Measurements from ENCODE around the gene PLD1.

PLD1 gene

GRCh38 chr3:171840445-171840810 is 30.1 kb upstream of the PLD1 start:
- TF ChIP-seq, protein P1, sequence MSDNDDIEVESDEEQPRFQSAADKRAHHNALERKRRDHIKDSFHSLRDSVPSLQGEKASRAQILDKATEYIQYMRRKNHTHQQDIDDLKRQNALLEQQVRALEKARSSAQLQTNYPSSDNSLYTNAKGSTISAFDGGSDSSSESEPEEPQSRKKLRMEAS (IDR thresholded peaks at IDR 0.05; ENCODE audit: low read depth, low read length): no peak
- no peak for DNase-seq (ENCODE audit: low read depth)
- H3K4me3 ChIP-seq (ENCODE audit: low read depth, low read length): no peak overlapping the region

DNA sequence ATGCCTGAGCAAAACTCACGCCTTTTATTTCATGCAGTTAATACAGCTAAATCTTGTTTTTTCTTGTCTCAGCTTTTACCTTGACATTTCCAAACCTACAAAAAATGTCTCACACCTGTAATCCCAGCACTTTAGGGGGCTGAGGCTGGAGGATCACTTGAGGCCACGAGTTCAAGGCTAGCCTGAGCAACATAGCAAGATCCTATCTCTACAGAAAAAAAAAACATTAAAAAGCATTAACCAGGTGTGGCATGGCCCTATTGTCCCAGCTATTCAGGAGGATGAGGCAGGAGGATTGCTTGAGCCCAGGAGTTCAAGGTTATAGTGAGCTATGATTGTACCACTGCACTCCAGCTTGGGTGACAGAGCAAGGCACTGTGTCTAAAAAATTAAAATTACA is 29.0 kb upstream of the PLD1 start:
- no peak for DNase-seq (ENCODE audit: low read depth)
- no peak for TF ChIP-seq MYC (IDR thresholded peaks at IDR 0.05; ENCODE audit: low read depth, low read length)
- no peak overlapping the region for H3K4me3 ChIP-seq (ENCODE audit: low read depth, low read length)

- TF ChIP-seq POLR2A (IDR thresholded peaks at IDR 0.05; ENCODE audit: extremely low read depth, insufficient read length): no peak
- TF ChIP-seq, protein P2, sequence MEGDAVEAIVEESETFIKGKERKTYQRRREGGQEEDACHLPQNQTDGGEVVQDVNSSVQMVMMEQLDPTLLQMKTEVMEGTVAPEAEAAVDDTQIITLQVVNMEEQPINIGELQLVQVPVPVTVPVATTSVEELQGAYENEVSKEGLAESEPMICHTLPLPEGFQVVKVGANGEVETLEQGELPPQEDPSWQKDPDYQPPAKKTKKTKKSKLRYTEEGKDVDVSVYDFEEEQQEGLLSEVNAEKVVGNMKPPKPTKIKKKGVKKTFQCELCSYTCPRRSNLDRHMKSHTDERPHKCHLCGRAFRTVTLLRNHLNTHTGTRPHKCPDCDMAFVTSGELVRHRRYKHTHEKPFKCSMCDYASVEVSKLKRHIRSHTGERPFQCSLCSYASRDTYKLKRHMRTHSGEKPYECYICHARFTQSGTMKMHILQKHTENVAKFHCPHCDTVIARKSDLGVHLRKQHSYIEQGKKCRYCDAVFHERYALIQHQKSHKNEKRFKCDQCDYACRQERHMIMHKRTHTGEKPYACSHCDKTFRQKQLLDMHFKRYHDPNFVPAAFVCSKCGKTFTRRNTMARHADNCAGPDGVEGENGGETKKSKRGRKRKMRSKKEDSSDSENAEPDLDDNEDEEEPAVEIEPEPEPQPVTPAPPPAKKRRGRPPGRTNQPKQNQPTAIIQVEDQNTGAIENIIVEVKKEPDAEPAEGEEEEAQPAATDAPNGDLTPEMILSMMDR (IDR thresholded peaks at IDR 0.05; ENCODE audit: low read depth, low read length): no peak
- TF ChIP-seq, protein P1 (IDR thresholded peaks at IDR 0.05; ENCODE audit: low read depth, low read length): no peak
- no peak for TF ChIP-seq MYC (IDR thresholded peaks at IDR 0.05; ENCODE audit: low read depth, low read length)
- H3K4me3 ChIP-seq (ENCODE audit: low read depth, low read length): no peak overlapping the region
- peak; percentile 37 for DNase-seq (ENCODE audit: low read depth)
These were observed 28.0 kb upstream of the PLD1 start for GRCh38 chr3:171838218-171838720.

DNA sequence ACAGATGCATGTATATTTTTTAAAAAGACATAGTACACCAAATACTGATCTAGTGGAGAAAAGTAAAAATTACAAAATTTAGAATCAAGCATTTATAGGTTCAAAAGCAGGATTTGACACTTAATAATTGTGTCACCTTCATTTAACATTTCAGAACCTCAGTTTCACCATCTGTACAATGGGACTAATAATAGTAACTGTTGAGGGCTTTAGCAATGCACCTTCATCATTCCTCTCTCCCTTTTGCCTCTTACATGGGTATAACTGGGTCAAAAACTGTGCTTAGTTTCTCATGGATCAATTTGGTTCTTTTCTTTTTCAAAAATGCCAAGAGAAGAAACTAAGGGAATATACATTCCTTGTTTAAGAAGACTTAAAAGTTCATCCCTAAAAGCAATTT is 27.4 kb upstream of the PLD1 start:
- TF ChIP-seq POLR2A (IDR thresholded peaks at IDR 0.05; ENCODE audit: extremely low read depth, insufficient read length): no peak
- TF ChIP-seq, protein P2 (IDR thresholded peaks at IDR 0.05; ENCODE audit: low read depth, low read length): no peak
- no peak for TF ChIP-seq MYC (IDR thresholded peaks at IDR 0.05; ENCODE audit: low read depth, low read length)
- no peak for DNase-seq (ENCODE audit: low read depth)
- H3K4me3 ChIP-seq (ENCODE audit: low read depth, low read length): no peak overlapping the region

DNA sequence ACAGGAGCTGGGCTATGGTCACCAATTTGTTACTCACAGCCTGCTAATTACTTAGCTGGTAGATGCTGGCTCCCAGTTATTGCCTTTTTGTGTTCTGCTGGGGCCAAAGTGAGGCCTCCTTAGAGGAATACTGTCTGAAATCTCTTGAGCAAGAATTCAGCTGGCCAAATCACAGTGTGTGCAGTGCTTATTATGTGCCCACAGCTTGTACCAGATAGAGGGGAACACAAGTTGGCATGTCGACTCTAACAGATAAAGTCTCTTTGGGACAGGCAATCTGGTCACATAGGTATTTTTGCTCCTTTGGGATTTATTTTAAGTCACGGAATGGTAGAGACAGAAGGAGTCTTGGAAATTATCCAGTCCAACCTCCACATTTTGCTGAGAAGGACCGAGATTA is 26.6 kb upstream of the PLD1 start:
- no peak overlapping the region for H3K4me3 ChIP-seq (ENCODE audit: low read depth, low read length)
- TF ChIP-seq, protein P1 (IDR thresholded peaks at IDR 0.05; ENCODE audit: low read depth, low read length): no peak
- no peak for TF ChIP-seq POLR2A (IDR thresholded peaks at IDR 0.05; ENCODE audit: extremely low read depth, insufficient read length)
- TF ChIP-seq, protein P2 (IDR thresholded peaks at IDR 0.05; ENCODE audit: low read depth, low read length): no peak
- TF ChIP-seq MYC (IDR thresholded peaks at IDR 0.05; ENCODE audit: low read depth, low read length): no peak
- DNase-seq (ENCODE audit: low read depth): no peak

DNA sequence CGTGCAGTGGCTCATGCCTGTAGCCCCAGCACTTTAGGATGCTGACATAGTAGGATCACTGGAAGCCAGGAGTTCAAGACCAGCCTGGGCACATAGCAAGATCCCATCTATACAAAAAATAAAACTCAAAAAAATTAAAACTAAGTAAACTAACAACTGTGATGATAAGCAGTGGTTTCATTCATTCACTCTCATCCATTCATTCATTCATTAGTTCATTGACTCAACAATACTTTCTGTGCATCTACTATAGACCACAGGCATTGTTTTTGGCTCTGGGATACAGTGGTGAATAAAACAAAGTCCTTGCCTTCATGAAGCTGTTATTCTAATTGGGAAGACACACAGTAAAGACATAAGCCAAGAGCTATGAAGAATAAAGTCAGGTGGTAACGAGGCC is 25.3 kb upstream of the PLD1 start:
- TF ChIP-seq, protein P2 (IDR thresholded peaks at IDR 0.05; ENCODE audit: low read depth, low read length): no peak
- TF ChIP-seq, protein P1 (IDR thresholded peaks at IDR 0.05; ENCODE audit: low read depth, low read length): no peak
- TF ChIP-seq POLR2A (IDR thresholded peaks at IDR 0.05; ENCODE audit: extremely low read depth, insufficient read length) (no peak), MYC (IDR thresholded peaks at IDR 0.05; ENCODE audit: low read depth, low read length) (no peak)
- no peak overlapping the region for H3K4me3 ChIP-seq (ENCODE audit: low read depth, low read length)
- DNase-seq (ENCODE audit: low read depth): no peak

GRCh38 chr3:171835116-171835515 is 24.8 kb upstream of the PLD1 start:
- DNase-seq (ENCODE audit: low read depth): peak; percentile 35
- no peak overlapping the region for H3K4me3 ChIP-seq (ENCODE audit: low read depth, low read length)
- TF ChIP-seq, protein P2 (IDR thresholded peaks at IDR 0.05; ENCODE audit: low read depth, low read length): no peak
- TF ChIP-seq POLR2A (IDR thresholded peaks at IDR 0.05; ENCODE audit: extremely low read depth, insufficient read length) (no peak), MYC (IDR thresholded peaks at IDR 0.05; ENCODE audit: low read depth, low read length) (no peak)
- TF ChIP-seq, protein P1 (IDR thresholded peaks at IDR 0.05; ENCODE audit: low read depth, low read length): no peak

Measured in NB4 (cell line).